Measurements from ENCODE around the gene TOGARAM1. TPM values are rescaled to one million over a fixed set of nuclear protein-coding genes. Genes with fewer than 3 reads are reported as not detected.

The TOGARAM1 gene
- total RNA-seq, 1 experiment from 2014 or later, result 12.0 TPM

- Mint-ChIP-seq H3K27me3 (ENCODE audit: insufficient read depth, unreplicated experiment) (no peaks in the 10 kb centered on the region), H3K9me3 (ENCODE audit: unreplicated experiment) (no peaks in the 10 kb centered on the region), H3K4me1 (ENCODE audit: insufficient read depth, unreplicated experiment) (peaks cover 21% of the 10 kb centered on the region), H3K4me3 (ENCODE audit: unreplicated experiment) (no peak overlapping the region), H3K36me3 (ENCODE audit: insufficient read depth, unreplicated experiment) (peaks cover 67% of the 10 kb centered on the region), H3K27ac (ENCODE audit: low read depth, unreplicated experiment) (no peak overlapping the region)
- CTCF ChIA-PET, result no interaction called here
- TF ChIP-seq CTCF (IDR thresholded peaks at IDR 0.05; ENCODE audit: unreplicated experiment), result no peak
- BruUV-seq (replicated peaks), result no TSS peak
- POLR2A ChIA-PET, result interaction anchor here (0.6 to 1.3 kb wide), 2 partner anchors 16 to 39 kb away, joined by 3 to 6 read pairs; no protein-coding TSS in a partner anchor
- no peak for DNase-seq (ENCODE audit: unreplicated experiment)
- intact Hi-C loops (cut with micrococcal nuclease), result no loop called here
Measured at GRCh38 chr14:45094275-45094674, 132.3 kb downstream of the TOGARAM1 start.

GRCh38 chr14:45095143-45095542, 133.2 kb downstream of the TOGARAM1 start:
- Mint-ChIP-seq H3K36me3 (ENCODE audit: insufficient read depth, unreplicated experiment) (peaks cover 75% of the 10 kb centered on the region), H3K4me1 (ENCODE audit: insufficient read depth, unreplicated experiment) (peaks cover 19% of the 10 kb centered on the region), H3K4me3 (ENCODE audit: unreplicated experiment) (no peak overlapping the region), H3K27me3 (ENCODE audit: insufficient read depth, unreplicated experiment) (no peaks in the 10 kb centered on the region), H3K27ac (ENCODE audit: low read depth, unreplicated experiment) (no peak overlapping the region), H3K9me3 (ENCODE audit: unreplicated experiment) (no peaks in the 10 kb centered on the region)
- ChIA-PET CTCF (interaction anchor here (1.3 kb wide), 1 partner anchor 181 kb away, joined by 3 read pairs; no protein-coding TSS in a partner anchor), POLR2A (interaction anchor here (0.7 to 1.3 kb wide), 2 partner anchors 38 to 122 kb away, joined by 3 to 6 read pairs; no protein-coding TSS in a partner anchor)
- TF ChIP-seq CTCF (IDR thresholded peaks at IDR 0.05; ENCODE audit: unreplicated experiment), result no peak
- intact Hi-C loops (cut with micrococcal nuclease), result no loop called here
- no TSS peak for BruUV-seq (replicated peaks)
- no peak for DNase-seq (ENCODE audit: unreplicated experiment)

- intact Hi-C loops (cut with micrococcal nuclease), result no loop called here
- peaks cover 8% of the 10 kb centered on the region for H3K4me1 Mint-ChIP-seq (ENCODE audit: insufficient read depth, unreplicated experiment)
- no peak for TF ChIP-seq CTCF (IDR thresholded peaks at IDR 0.05; ENCODE audit: unreplicated experiment)
- ChIA-PET POLR2A (no interaction called here), CTCF (interaction anchor here (1.3 kb wide), 1 partner anchor 182 kb away, joined by 3 read pairs; no protein-coding TSS in a partner anchor)
- H3K36me3 Mint-ChIP-seq (ENCODE audit: insufficient read depth, unreplicated experiment), result peaks cover 83% of the 10 kb centered on the region
- DNase-seq (ENCODE audit: unreplicated experiment), result no peak
- H3K4me3 Mint-ChIP-seq (ENCODE audit: unreplicated experiment), result no peak overlapping the region
- H3K9me3 Mint-ChIP-seq (ENCODE audit: unreplicated experiment), result no peaks in the 10 kb centered on the region
- no peak overlapping the region for H3K27ac Mint-ChIP-seq (ENCODE audit: low read depth, unreplicated experiment)
- no peaks in the 10 kb centered on the region for H3K27me3 Mint-ChIP-seq (ENCODE audit: insufficient read depth, unreplicated experiment)
- BruUV-seq (replicated peaks), result no TSS peak
Measured at GRCh38 chr14:45096218-45096617, 134.2 kb downstream of the TOGARAM1 start.

GRCh38 chr14:45103806-45104205, 141.8 kb downstream of the TOGARAM1 start:
- ChIA-PET POLR2A (no interaction called here), CTCF (interaction anchor here (0.5 kb wide), 1 partner anchor 19 kb away, joined by 3 read pairs; no protein-coding TSS in a partner anchor)
- intact Hi-C loops (cut with micrococcal nuclease), result no loop called here
- Mint-ChIP-seq H3K36me3 (ENCODE audit: insufficient read depth, unreplicated experiment) (peaks cover 74% of the 10 kb centered on the region), H3K4me3 (ENCODE audit: unreplicated experiment) (no peak overlapping the region), H3K27ac (ENCODE audit: low read depth, unreplicated experiment) (no peak overlapping the region), H3K9me3 (ENCODE audit: unreplicated experiment) (no peaks in the 10 kb centered on the region), H3K27me3 (ENCODE audit: insufficient read depth, unreplicated experiment) (no peaks in the 10 kb centered on the region), H3K4me1 (ENCODE audit: insufficient read depth, unreplicated experiment) (no peaks in the 10 kb centered on the region)
- BruUV-seq (replicated peaks), result no TSS peak
- no peak for TF ChIP-seq CTCF (IDR thresholded peaks at IDR 0.05; ENCODE audit: unreplicated experiment)
- no peak for DNase-seq (ENCODE audit: unreplicated experiment)

Measured in MCF 10A (cell line).